Upper lobe of right lung (tissue), 1 donor: Measurements from ENCODE around the gene GPSM1. TPM values are rescaled to one million over a fixed set of nuclear protein-coding genes. Genes with fewer than 3 reads are reported as not detected.

ENCODE experiments used
- ATAC-seq: fragments of 200-7000 bp; cut with Tn5 transposase; one replicate; pipeline ENCODE4 v1.9.1; 2020; ENCODE audit warnings: mild to moderate bottlenecking, moderate library complexity
- DNase-seq: peaks from one replicate; pipeline ENCODE4 v3.0.0-alpha.2; 2020
- H3K27ac ChIP-seq: fragments of 200-600 bp; one replicate; pipeline ENCODE4 v1.8.0; 2022
- H3K27me3 ChIP-seq: fragments of 200-600 bp; one replicate; pipeline ENCODE4 v1.8.0; 2022; ENCODE audit warnings: mild to moderate bottlenecking
- H3K36me3 ChIP-seq: fragments of 200-600 bp; one replicate; pipeline ENCODE4 v1.8.0; 2022
- H3K4me1 ChIP-seq: fragments of 200-600 bp; one replicate; pipeline ENCODE4 v1.8.0; 2022
- H3K4me3 ChIP-seq: fragments of 200-600 bp; one replicate; pipeline ENCODE4 v1.8.0; 2022; ENCODE audit warnings: mild to moderate bottlenecking
- H3K9me3 ChIP-seq: fragments of 200-600 bp; one replicate; pipeline ENCODE4 v1.8.0; 2022
- CTCF ChIP-seq: fragments of 200-600 bp; IDR thresholded peaks from one replicate; pipeline ENCODE4 v1.8.0; 2022; ENCODE audit warnings: antibody characterized with exemption
- intact Hi-C: fragments of 100-400 bp; cut with DNase I; formaldehyde crosslinking; loops from one replicate; pipeline ENCODE4 v1.11.0; 2022
- total RNA-seq: library from RNA; stranded (reverse); fragmentation: NEBNext Ultra II Directional; extraction: Animal tissue kit (Norgen Biotek cat#: 25700); gene quantifications from one replicate; pipeline ENCODE4 v1.2.1, GENCODE V29; 2021
- donor health status: DM: no; HTN: yes; CAD: no; lungs with severe emphysema.

Gene GPSM1
- total RNA-seq, 1 donor from 2014 or later, result 27.3 TPM

- DNase-seq, result no peak
- Histone ChIP-seq H3K4me3 (no peak overlapping the region), H3K27me3 (peaks cover 18% of the 10 kb centered on the region), H3K27ac (no peak overlapping the region), H3K4me1 (peaks cover 4% of the 10 kb centered on the region), H3K36me3 (no peaks in the 10 kb centered on the region), H3K9me3 (no peaks in the 10 kb centered on the region)
- no peak for TF ChIP-seq CTCF
- intact Hi-C loops, result loop anchor here (10.0 kb wide), 1 partner anchor 110 kb away; no protein-coding TSS in a partner anchor
- no peak for ATAC-seq
These were observed 43.0 kb upstream of the GPSM1 start for GRCh38 chr9:136284311-136284710.

DNA sequence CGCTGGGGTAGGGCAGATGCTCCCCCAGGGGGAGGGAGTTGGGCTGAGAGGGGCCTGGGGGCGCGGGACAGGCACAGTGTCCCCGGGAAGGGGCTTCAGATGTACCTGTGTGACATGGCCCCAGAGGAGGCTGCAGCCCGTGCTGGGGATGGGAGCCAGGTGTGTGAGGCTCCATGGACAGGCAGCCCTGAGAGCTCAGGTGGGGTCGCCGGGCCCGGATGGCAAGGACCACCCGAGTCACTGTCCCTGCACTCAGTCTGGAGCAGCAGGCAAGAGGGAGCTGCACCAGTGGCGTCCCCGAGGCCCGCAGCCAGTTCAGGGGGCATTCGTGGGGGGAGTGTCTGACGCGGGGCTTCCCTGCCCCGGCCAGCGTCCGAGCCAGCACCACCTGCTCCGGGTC, 42.4 kb upstream of the GPSM1 start:
- DNase-seq (no peak), ATAC-seq (no peak)
- Histone ChIP-seq H3K4me1 (peaks cover 4% of the 10 kb centered on the region), H3K9me3 (no peaks in the 10 kb centered on the region), H3K4me3 (no peak overlapping the region), H3K27me3 (peaks cover 18% of the 10 kb centered on the region), H3K27ac (no peak overlapping the region), H3K36me3 (no peaks in the 10 kb centered on the region)
- intact Hi-C loops, result loop anchor here (10.0 kb wide), 1 partner anchor 110 kb away; no protein-coding TSS in a partner anchor
- no peak for TF ChIP-seq CTCF

- Histone ChIP-seq H3K27ac (no peak overlapping the region), H3K4me3 (no peak overlapping the region), H3K36me3 (no peaks in the 10 kb centered on the region), H3K9me3 (no peaks in the 10 kb centered on the region), H3K4me1 (peaks cover 4% of the 10 kb centered on the region), H3K27me3 (peaks cover 18% of the 10 kb centered on the region)
- TF ChIP-seq CTCF, result no peak
- DNase-seq (no peak), ATAC-seq (no peak)
- intact Hi-C loops, result loop anchor here (10.0 kb wide), 1 partner anchor 111 kb away; no protein-coding TSS in a partner anchor
These were observed 41.6 kb upstream of the GPSM1 start for GRCh38 chr9:136285501-136286358.

GRCh38 chr9:136286359-136286986, 40.9 kb upstream of the GPSM1 start:
- DNase-seq, result no peak
- intact Hi-C loops, result loop anchor here (10.0 kb wide), 1 partner anchor 112 kb away; no protein-coding TSS in a partner anchor

DNA sequence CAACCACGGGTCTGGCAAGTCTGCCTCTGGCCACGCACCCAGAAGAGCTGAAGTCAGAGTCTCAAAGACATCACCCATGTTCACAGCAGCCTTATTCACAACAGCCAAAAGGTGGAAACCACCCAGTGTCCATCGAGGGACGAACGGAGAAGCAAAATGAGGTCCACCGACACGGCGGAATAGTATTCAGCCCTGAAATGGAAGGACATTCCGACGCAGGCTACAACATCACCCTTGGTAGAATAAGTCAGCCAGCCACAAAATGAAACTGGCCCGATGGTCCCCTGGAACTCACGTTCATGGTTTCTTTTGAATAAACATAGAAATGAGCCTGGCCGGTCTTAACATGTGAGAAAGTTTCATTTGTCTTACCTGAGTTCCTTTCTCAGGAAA, 40.4 kb upstream of the GPSM1 start:
- Histone ChIP-seq H3K27ac (no peak overlapping the region), H3K9me3 (no peaks in the 10 kb centered on the region), H3K4me1 (peaks cover 4% of the 10 kb centered on the region), H3K27me3 (peaks cover 18% of the 10 kb centered on the region), H3K36me3 (no peaks in the 10 kb centered on the region), H3K4me3 (no peak overlapping the region)
- ATAC-seq, result no peak
- DNase-seq, result no peak
- no peak for TF ChIP-seq CTCF
- intact Hi-C loops, result loop anchor here (10.0 kb wide), 1 partner anchor 112 kb away; no protein-coding TSS in a partner anchor

More at GRCh38 chr9:136286359-136286986, 40.9 kb upstream of the GPSM1 start:
- no peak overlapping the region for H3K4me3 ChIP-seq
- H3K9me3 ChIP-seq, result no peaks in the 10 kb centered on the region
- TF ChIP-seq CTCF, result no peak
- no peak for ATAC-seq
- peaks cover 4% of the 10 kb centered on the region for H3K4me1 ChIP-seq
- no peak overlapping the region for H3K27ac ChIP-seq
- no peaks in the 10 kb centered on the region for H3K36me3 ChIP-seq
- H3K27me3 ChIP-seq, result peaks cover 18% of the 10 kb centered on the region
